Spleen (tissue), 7 donors: Measurements from ENCODE around the gene L2HGDH.

Source experiments
- CTCF ChIP-seq, 11 experiments: fragments of 200-600 bp in 7 of 11; fragments of 450-650 bp in 4 of 11; sonication (generic) in 4 of 11; IDR thresholded peaks in 8 of 11; conservative IDR thresholded peaks in 3 of 11; 1 replicate in 7 of 11; 2 replicates in 4 of 11; pipeline versions ENCODE4 v1.4.0 to v1.8.0; 2016 to 2021; ENCODE audit warnings: antibody characterized with exemption in 11 of 11, inconsistent platforms in 4 of 11, mild to moderate bottlenecking in 1 of 11
- POLR2A ChIP-seq, 3 donors: fragments of 450-650 bp; IDR thresholded peaks; one replicate each; pipeline ENCODE4 v1.5.1; 2017; ENCODE audit warnings: antibody characterized with exemption in 3 of 3, mild to moderate bottlenecking in 1 of 3
- donor health status: DM: no; HTN: no; CAD: no; lungs with moderate emphysema.
- donor health status: DM: no; HTN: no; CAD: no.
- donor health status: DM: no; HTN: no; CAD: no.

GRCh38 chr14:50354527-50354926 is 42.5 kb upstream of the L2HGDH start:
- TF ChIP-seq POLR2A (IDR thresholded peaks at IDR 0.05): no peak
- no peak for TF ChIP-seq CTCF (IDR thresholded peaks at IDR 0.05 in 8 of 11, conservative IDR thresholded peaks at IDR 0.05 in 3 of 11)
